Testis (tissue), 3 donors: ENCODE measurements around the gene HYAL1. TPM values are rescaled to one million over a fixed set of nuclear protein-coding genes. Genes with fewer than 3 reads are reported as not detected.
A peak's percentile ranks its signal among the peaks of the same experiment; 100 is the strongest.

Experiments
- DNase-seq: peaks from one replicate; pipeline ENCODE4 v3.0.0-alpha.2; 2019
- H3K27ac ChIP-seq, 2 donors: fragments of 200-600 bp; sonication (generic); one replicate each; pipeline ENCODE4 v1.5.1; 2019
- H3K27me3 ChIP-seq: fragments of 200-600 bp; sonication (generic); one replicate; pipeline ENCODE4 v1.5.1; 2019
- H3K36me3 ChIP-seq: fragments of 200-600 bp; sonication (generic); one replicate; pipeline ENCODE4 v1.5.1; 2017; ENCODE audit warnings: low read depth; ENCODE audit errors: missing control alignments
- H3K4me1 ChIP-seq: fragments of 200-600 bp; sonication (generic); one replicate; pipeline ENCODE4 v1.5.1; 2019
- H3K4me3 ChIP-seq, 2 donors: fragments of 200-600 bp; sonication (generic); one replicate each; pipeline ENCODE4 v1.5.1; 2017 to 2019
- H3K9me3 ChIP-seq: fragments of 200-600 bp; sonication (generic); one replicate; pipeline ENCODE4 v1.5.1; 2017
- POLR2A ChIP-seq: fragments of 450-650 bp; IDR thresholded peaks from one replicate; pipeline ENCODE4 v1.6.1; 2017; ENCODE audit warnings: antibody characterized with exemption, mild to moderate bottlenecking, moderate library complexity
- WGBS, 2 donors: methylation state at CpG; one replicate each; pipeline ENCODE4 v1.1.5; 2018; 5-methylcytosine and 5-hydroxymethylcytosine counted together
- intact Hi-C: fragments of 100-400 bp; cut with DNase I; formaldehyde crosslinking; loops from one replicate; pipeline ENCODE4 v1.15.1; 2023; ENCODE audit warnings: low total_unique reads
- polyA plus RNA-seq: library from polyadenylated mRNA; stranded (reverse); fragments of 350-450 nt; fragmentation: Illumina TruSeq; extraction: RNeasy Lipid Tissue Mini Kit (QIAGEN cat#74804); gene quantifications from one replicate; pipeline ENCODE4 v1.2.3, GENCODE V29; 2014; ENCODE audit warnings: low read depth, low replicate concordance; ENCODE audit not compliant: insufficient read depth
- total RNA-seq, 2 donors: library from RNA; depleted of rRNA; stranded (reverse); fragments of >200 nt; gene quantifications; one replicate each; pipeline ENCODE4 v1.2.3, GENCODE V29; 2016
- TF ChIP-seq, protein P1 (sequence below), 3 experiments: fragments of 450-650 bp in 2 of 3; fragments of 200-600 bp in 1 of 3; sonication (generic) in 1 of 3; IDR thresholded peaks; one replicate each; pipeline ENCODE4 v1.5.1; 2016 to 2019; ENCODE audit warnings: antibody characterized with exemption in 3 of 3, mild to moderate bottlenecking in 2 of 3, moderate library complexity in 1 of 3

The HYAL1 gene
- total and polyA plus RNA-seq, 3 donors from 2014 or later = 2.7 to 3.7 (median 3.2) TPM

DNA sequence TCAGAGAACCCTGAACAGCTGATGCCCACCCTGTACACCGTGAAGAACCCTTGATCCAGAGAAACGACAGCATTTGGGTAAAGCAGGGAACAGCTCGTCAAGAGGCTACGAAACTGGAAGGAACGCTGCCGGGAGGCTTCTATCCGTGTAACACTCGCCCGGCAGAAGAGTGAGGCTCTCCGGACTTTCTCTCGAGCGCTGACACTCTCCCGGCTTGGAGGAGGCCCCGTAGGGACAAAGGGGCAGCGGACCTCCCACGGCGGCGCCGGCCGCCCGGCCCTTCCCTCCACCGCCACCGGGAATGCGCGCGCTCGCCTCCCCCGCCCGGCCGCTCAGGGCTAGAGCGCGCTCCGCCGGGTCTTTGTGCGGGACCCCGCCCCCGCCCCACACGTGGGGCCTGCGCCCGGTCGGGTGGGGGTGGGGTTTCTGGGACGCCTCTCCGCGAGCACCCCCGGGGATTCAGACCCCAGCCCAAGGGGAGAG lies 17.5 kb upstream of the HYAL1 start:
- DNase-seq = peak; percentile 89
- no peaks in the 10 kb centered on the region for H3K27me3 ChIP-seq
- H3K4me3 ChIP-seq = peak overlapping the region; percentile 76 to 82
- no peaks in the 10 kb centered on the region for H3K36me3 ChIP-seq
- 0% methylated on average over 3 to 17 of the region's 45 CpGs for WGBS, 2 donors
- H3K27ac ChIP-seq = peak overlapping the region; percentile 93 to 96
- H3K4me1 ChIP-seq = peaks cover 53% of the 10 kb centered on the region
- TF ChIP-seq, protein P1, sequence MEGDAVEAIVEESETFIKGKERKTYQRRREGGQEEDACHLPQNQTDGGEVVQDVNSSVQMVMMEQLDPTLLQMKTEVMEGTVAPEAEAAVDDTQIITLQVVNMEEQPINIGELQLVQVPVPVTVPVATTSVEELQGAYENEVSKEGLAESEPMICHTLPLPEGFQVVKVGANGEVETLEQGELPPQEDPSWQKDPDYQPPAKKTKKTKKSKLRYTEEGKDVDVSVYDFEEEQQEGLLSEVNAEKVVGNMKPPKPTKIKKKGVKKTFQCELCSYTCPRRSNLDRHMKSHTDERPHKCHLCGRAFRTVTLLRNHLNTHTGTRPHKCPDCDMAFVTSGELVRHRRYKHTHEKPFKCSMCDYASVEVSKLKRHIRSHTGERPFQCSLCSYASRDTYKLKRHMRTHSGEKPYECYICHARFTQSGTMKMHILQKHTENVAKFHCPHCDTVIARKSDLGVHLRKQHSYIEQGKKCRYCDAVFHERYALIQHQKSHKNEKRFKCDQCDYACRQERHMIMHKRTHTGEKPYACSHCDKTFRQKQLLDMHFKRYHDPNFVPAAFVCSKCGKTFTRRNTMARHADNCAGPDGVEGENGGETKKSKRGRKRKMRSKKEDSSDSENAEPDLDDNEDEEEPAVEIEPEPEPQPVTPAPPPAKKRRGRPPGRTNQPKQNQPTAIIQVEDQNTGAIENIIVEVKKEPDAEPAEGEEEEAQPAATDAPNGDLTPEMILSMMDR (IDR thresholded peaks at IDR 0.05) = no peak
- TF ChIP-seq POLR2A = no peak
- H3K9me3 ChIP-seq = no peaks in the 10 kb centered on the region
- intact Hi-C loops = loop anchor here (10.0 kb wide), 1 partner anchor 66 kb away; no protein-coding TSS in a partner anchor

DNA sequence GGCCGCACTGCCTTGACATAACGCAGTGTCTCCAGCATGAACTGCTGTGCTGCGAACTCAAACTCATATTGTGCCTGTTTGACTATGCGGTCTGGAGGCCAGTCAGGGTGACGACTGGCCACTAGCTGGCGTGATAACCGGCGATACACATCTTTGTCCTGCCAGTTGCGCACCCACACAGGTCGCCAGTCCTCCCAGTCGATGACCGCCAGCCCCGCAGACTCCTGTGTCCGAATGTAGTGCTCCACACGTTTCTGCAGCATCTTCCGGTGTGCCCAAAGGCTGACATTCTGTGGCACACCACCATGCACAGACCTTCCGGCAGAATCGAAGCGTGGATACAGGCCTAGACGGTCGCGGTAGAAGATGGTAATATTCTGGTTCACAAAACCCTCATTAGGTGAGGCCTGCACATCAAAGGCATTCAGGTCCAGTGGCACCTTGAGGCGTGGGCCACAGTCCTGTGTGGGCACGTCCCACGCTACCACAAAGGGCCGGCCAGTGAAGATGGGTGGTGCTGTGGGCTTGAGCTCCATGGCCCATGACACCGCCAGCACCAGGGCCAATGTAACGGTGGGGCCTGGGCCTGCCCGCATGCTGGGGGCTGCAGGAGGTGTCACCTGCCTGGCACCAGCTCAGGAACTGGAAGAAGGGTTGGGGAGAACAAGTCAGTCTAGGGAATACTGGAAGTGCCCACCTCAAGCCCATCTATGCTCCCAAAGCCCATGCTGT lies 16.7 kb upstream of the HYAL1 start:
- peak overlapping the region; percentile 76 to 82 for H3K4me3 ChIP-seq
- peak overlapping the region; percentile 93 to 96 for H3K27ac ChIP-seq
- whole genome bisulfite sequencing, 2 donors = 46 to 76% methylated on average over 22 to 29 of the region's 29 CpGs
- intact Hi-C loops = loop anchor here (10.0 kb wide), 1 partner anchor 65 kb away; no protein-coding TSS in a partner anchor
- H3K27me3 ChIP-seq = no peaks in the 10 kb centered on the region
- DNase-seq = no peak
- peaks cover 53% of the 10 kb centered on the region for H3K4me1 ChIP-seq
- TF ChIP-seq, protein P1 (IDR thresholded peaks at IDR 0.05) = no peak
- H3K36me3 ChIP-seq = no peaks in the 10 kb centered on the region
- no peaks in the 10 kb centered on the region for H3K9me3 ChIP-seq

DNA sequence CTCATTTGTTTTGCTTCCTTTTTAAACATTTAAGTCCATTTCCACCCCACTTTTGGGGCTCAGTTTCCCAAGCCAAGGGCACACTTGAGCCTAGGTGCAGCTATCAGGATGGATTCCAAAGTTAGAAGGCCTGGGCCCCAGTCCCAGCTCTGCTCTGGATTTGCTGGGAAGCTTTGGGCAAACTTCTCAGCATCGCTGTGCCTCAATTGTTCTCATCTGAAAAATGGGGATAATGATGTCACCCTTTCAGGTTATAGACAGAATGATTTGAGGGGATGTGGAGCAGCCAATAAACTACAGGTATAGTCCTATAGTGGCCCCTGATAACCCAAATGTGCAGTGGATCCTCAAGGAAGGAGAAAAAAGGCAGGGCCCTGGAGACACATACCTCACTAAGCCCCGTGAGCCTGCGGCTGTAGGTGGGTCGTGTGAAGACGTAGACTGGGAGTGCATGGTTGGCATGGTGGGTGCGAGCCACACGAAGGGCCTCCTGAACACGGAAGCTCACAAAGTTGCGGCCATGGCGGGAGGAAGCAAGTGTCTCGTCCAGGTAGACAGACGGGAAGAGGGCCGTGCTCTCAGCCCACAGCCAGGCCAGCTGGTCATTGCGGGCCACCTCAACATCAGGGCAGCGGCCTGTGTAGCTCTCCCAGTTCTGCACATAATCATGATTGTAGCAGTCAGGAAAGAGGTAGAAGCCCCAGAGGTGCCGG lies 16.0 kb upstream of the HYAL1 start:
- WGBS, 2 donors = 83 to 90% methylated on average over 16 of the region's 16 CpGs

DNA sequence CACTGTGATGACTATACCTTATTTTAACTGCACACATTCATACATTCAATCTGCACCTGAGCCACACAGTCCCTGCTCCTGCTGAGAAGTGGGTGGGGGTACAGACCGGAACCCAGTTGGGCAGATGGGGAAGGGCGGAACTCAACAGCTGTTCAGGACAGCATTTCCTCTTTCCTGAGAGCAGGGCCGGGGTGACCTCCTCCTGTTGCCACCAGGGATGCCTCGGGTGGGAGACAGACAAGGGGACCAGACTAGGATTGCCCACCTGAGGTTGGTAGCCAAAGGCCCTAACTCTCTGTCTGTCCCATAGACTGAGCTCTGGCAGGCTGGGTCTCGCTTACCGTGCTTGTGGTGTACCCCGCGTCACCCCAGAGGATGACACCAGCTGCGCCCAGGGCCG lies 15.2 kb upstream of the HYAL1 start:
- intact Hi-C loops = no loop called here
- no peak for DNase-seq
- peaks cover 45% of the 10 kb centered on the region for H3K4me1 ChIP-seq
- no peaks in the 10 kb centered on the region for H3K9me3 ChIP-seq
- TF ChIP-seq POLR2A = no peak
- TF ChIP-seq, protein P1 (IDR thresholded peaks at IDR 0.05) = no peak
- H3K36me3 ChIP-seq = no peaks in the 10 kb centered on the region
- 75 to 84% methylated on average over 6 to 10 of the region's 10 CpGs for WGBS, 2 donors
- no peaks in the 10 kb centered on the region for H3K27me3 ChIP-seq
- no peak overlapping the region for H3K4me3 ChIP-seq
- H3K27ac ChIP-seq = no peak overlapping the region

More for the DNA sequence above, 16.0 kb upstream of the HYAL1 start:
- H3K27ac ChIP-seq = no peak overlapping the region
- H3K36me3 ChIP-seq = no peaks in the 10 kb centered on the region
- DNase-seq = no peak
- peaks cover 52% of the 10 kb centered on the region for H3K4me1 ChIP-seq
- H3K27me3 ChIP-seq = no peaks in the 10 kb centered on the region
- no peak for TF ChIP-seq POLR2A
- TF ChIP-seq, protein P1 (IDR thresholded peaks at IDR 0.05) = no peak
- intact Hi-C loops = no loop called here
- no peaks in the 10 kb centered on the region for H3K9me3 ChIP-seq
- H3K4me3 ChIP-seq = no peak overlapping the region
